DOHH2 (cell line): ENCODE results near the gene LHX3.
A peak's percentile ranks its signal among the peaks of the same experiment; 100 is the strongest.

Experiments
- H3F3A ChIP-seq: fragments of 200-600 bp; sonication (generic), shearing (Covaris generic); 2 replicates; pipeline ENCODE4 v1.6.0; 2016; ENCODE audit warnings: antibody characterized with exemption, mild to moderate bottlenecking; ENCODE audit not compliant: control insufficient read depth, insufficient read depth
- H3K27ac ChIP-seq: fragments of 200-600 bp; sonication (generic); 2 replicates; pipeline ENCODE4 v1.5.1; 2014; ENCODE audit warnings: low read depth, mild to moderate bottlenecking, low read length, moderate library complexity
- H3K27me3 ChIP-seq: fragments of 200-600 bp; sonication (generic); 2 replicates; pipeline ENCODE4 v1.6.1; 2014; ENCODE audit warnings: mild to moderate bottlenecking, low read length, mixed read lengths; ENCODE audit not compliant: control insufficient read depth
- H3K36me3 ChIP-seq: fragments of 200-600 bp; sonication (generic); 2 replicates; pipeline ENCODE4 v1.6.1; 2014; ENCODE audit warnings: mild to moderate bottlenecking, low read length, moderate library complexity, mixed read lengths; ENCODE audit not compliant: control insufficient read depth
- H3K4me1 ChIP-seq: fragments of 200-600 bp; sonication (generic); 2 replicates; pipeline ENCODE4 v1.6.1; 2014; ENCODE audit warnings: mild to moderate bottlenecking, low read length, mixed read lengths; ENCODE audit not compliant: control insufficient read depth
- H3K4me2 ChIP-seq: fragments of 200-600 bp; sonication (generic); 2 replicates; pipeline ENCODE4 v1.6.0; 2014; ENCODE audit warnings: mild to moderate bottlenecking, low read length, moderate library complexity
- H3K4me3 ChIP-seq: fragments of 200-600 bp; sonication (generic); 2 replicates; pipeline ENCODE4 v1.5.1; 2014; ENCODE audit warnings: mild to moderate bottlenecking, low read length, mixed read lengths
- H3K79me2 ChIP-seq: fragments of 200-600 bp; sonication (generic); 2 replicates; pipeline ENCODE4 v1.6.1; 2014; ENCODE audit warnings: mild to moderate bottlenecking, low read length, mixed read lengths; ENCODE audit not compliant: control insufficient read depth
- H3K9me2 ChIP-seq: fragments of 200-600 bp; sonication (generic); replicated peaks from 2 replicates; pipeline ENCODE4 v1.6.1; 2014; ENCODE audit warnings: mild to moderate bottlenecking, low read length, mixed read lengths; ENCODE audit not compliant: control insufficient read depth
- H3K9me3 ChIP-seq: fragments of 200-600 bp; sonication (generic); 2 replicates; pipeline ENCODE4 v1.6.1; 2014; ENCODE audit warnings: antibody characterized with exemption, low read length, mixed read lengths; ENCODE audit not compliant: control insufficient read depth, insufficient read depth
- H4K20me1 ChIP-seq: fragments of 200-600 bp; sonication (generic); 2 replicates; pipeline ENCODE4 v1.6.0; 2014; ENCODE audit warnings: low read depth, mild to moderate bottlenecking, antibody characterized with exemption, low read length, moderate library complexity; ENCODE audit not compliant: control insufficient read depth, insufficient read depth
- CTCF ChIP-seq: fragments of 200-600 bp; sonication (generic); IDR thresholded peaks from one replicate; pipeline ENCODE4 v1.5.1; 2014; ENCODE audit warnings: antibody characterized with exemption, mild to moderate bottlenecking, low read depth, low read length; ENCODE audit not compliant: poor library complexity, severe bottlenecking
- EZH2phosphoT487 ChIP-seq: fragments of 200-600 bp; sonication (generic); IDR thresholded peaks from 2 replicates; pipeline ENCODE4 v1.6.1; 2017; ENCODE audit warnings: borderline replicate concordance, mild to moderate bottlenecking, antibody characterized with exemption, low read length, moderate library complexity, mixed read lengths

The LHX3 gene

GRCh38 chr9:136199391-136200288 lies 5.3 kb downstream of the LHX3 start:
- H3K4me2 ChIP-seq, result no peak overlapping the region
- 0 out of 2 replicates have a peak, but pooled peaks cover 9% of the 10 kb centered on the region for H4K20me1 ChIP-seq
- no peaks in the 10 kb centered on the region for H3F3A ChIP-seq
- H3K4me3 ChIP-seq, result no peak overlapping the region
- no peaks in the 10 kb centered on the region for H3K36me3 ChIP-seq
- H3K27ac ChIP-seq, result no peak overlapping the region
- H3K79me2 ChIP-seq, result no peaks in the 10 kb centered on the region
- H3K27me3 ChIP-seq, result peaks cover 11% of the 10 kb centered on the region
- TF ChIP-seq CTCF (no peak), EZH2phosphoT487 (no peak)
- no peaks in the 10 kb centered on the region for H3K9me3 ChIP-seq
- H3K9me2 ChIP-seq, result no peaks in the 10 kb centered on the region
- H3K4me1 ChIP-seq, result peaks cover 26% of the 10 kb centered on the region

- Histone ChIP-seq H3K36me3 (no peaks in the 10 kb centered on the region), H3K4me1 (peaks cover 26% of the 10 kb centered on the region), H3K9me2 (no peaks in the 10 kb centered on the region), H3K4me2 (no peak overlapping the region), H4K20me1 (no peaks in the 10 kb centered on the region), H3F3A (no peaks in the 10 kb centered on the region), H3K79me2 (no peaks in the 10 kb centered on the region), H3K27me3 (peaks cover 5% of the 10 kb centered on the region), H3K27ac (no peak overlapping the region), H3K9me3 (no peaks in the 10 kb centered on the region), H3K4me3 (no peak overlapping the region)
- TF ChIP-seq EZH2phosphoT487, result no peak
- no peak for TF ChIP-seq CTCF
Observed at GRCh38 chr9:136198605-136199083, 6.3 kb downstream of the LHX3 start.

- Histone ChIP-seq H4K20me1 (no peaks in the 10 kb centered on the region), H3K27ac (no peak overlapping the region), H3K79me2 (no peaks in the 10 kb centered on the region), H3K9me3 (no peaks in the 10 kb centered on the region), H3K9me2 (no peaks in the 10 kb centered on the region), H3K4me2 (peak overlapping the region; percentile 77; the same call in 1 of the 2 replicates), H3K27me3 (peaks cover 5% of the 10 kb centered on the region), H3K4me1 (peaks cover 26% of the 10 kb centered on the region), H3K36me3 (no peaks in the 10 kb centered on the region), H3F3A (no peaks in the 10 kb centered on the region), H3K4me3 (no peak overlapping the region)
- TF ChIP-seq EZH2phosphoT487, result no peak
- no peak for TF ChIP-seq CTCF
Observed at GRCh38 chr9:136197930-136198604, 6.9 kb downstream of the LHX3 start.
